Stimulated activated CD4-positive, alpha-beta T cell treated with anti-CD3 and anti-CD28 coated beads, Interleukin-1b, Interleukin-23, amount 100 ng/mL, for 48 hours (primary cell): ENCODE results near the gene LRMDA.
"Not testable (repeated sequence)": the region's sequence is repeated elsewhere in the genome, so short reads cannot be mapped to it uniquely, and the experiment has no call there.

Source experiments
- DNase-seq: peaks from one replicate; pipeline ENCODE4 v3.0.0-alpha.2; 2020

Gene LRMDA

GRCh38 chr10:76492678-76493472 lies 1061.5 kb downstream of the LRMDA start:
- DNase-seq = no peak

DNA sequence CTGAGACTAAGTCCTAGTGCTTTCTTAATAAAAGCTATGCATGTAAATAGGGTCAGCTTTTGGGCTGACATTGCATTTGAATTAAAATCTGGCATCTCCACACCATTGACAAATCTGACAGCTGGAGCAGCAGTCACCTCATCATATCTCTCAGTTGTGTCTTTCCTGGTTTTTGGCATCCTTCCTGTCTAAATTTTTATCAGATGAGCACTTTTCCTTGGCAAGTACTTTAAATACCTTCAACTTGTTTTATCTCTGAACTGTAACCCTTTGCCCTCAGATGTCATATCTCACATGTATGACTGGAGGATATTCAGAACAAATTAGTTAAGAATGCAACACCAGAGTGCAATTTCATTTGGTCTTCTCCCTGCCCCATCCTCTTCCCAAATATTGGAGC lies 1066.2 kb downstream of the LRMDA start:
- no peak for DNase-seq

DNA sequence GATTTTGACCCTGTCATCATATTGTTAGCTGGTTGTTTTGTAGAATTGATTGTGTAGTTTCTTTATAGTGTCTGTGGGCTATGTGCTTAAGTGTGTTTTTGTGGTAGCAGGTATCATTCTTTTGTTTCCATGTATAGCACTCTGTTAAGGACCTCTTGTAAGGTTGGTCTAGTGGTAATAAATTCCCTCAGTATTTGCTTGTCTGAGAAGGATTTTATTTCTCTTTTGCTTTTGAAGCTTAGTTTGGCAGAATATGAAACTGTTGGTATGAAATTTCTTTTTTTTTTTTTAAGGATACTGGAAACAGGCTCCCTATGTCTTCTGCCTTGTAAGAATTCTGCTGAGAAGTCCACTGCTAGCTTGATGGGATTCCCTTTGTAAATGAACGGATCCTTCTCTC lies 1073.4 kb downstream of the LRMDA start:
- DNase-seq = no peak

GRCh38 chr10:76509446-76509845 lies 1078.0 kb downstream of the LRMDA start:
- no peak for DNase-seq

DNA sequence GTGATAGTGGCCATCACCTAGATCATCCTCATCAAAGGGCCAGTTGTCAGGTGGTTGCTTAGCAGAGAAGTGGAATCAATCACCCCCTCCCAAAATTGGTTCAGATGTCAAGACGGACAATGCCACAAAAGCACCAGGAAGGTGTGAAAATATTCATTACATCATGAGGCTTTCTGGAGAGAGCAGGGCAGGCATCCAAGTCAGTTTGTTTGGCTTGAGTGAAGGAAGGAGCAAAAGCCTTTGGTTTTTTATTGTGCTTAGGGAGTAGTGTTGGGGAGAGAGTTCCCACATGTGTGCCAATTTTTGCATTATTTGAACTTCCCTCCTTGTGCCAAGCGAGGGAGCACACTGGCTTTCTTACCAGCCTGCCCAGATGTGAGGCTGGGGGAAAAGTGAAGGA lies 1082.9 kb downstream of the LRMDA start:
- DNase-seq = no peak

GRCh38 chr10:76514869-76515268 lies 1083.4 kb downstream of the LRMDA start:
- no peak for DNase-seq

DNA sequence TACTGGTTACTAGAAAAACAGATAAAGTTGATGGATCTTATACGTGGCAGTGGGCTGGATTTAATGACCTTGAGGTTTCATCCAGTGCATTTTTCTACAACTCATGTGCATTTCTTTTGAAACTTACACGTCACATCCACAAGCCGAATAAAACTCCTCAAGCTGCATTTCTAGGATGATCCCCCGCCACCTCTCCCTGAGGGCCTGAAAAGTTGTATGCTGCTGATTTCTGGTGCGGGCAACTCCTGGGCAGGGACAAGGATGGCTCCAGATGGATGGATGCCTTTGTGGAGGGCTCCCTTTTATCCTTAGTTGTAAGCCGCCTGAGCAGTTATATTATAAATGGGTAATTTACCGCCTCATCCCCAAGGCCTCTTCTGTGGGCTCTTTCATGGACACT lies 1091.1 kb downstream of the LRMDA start:
- no peak for DNase-seq

DNA sequence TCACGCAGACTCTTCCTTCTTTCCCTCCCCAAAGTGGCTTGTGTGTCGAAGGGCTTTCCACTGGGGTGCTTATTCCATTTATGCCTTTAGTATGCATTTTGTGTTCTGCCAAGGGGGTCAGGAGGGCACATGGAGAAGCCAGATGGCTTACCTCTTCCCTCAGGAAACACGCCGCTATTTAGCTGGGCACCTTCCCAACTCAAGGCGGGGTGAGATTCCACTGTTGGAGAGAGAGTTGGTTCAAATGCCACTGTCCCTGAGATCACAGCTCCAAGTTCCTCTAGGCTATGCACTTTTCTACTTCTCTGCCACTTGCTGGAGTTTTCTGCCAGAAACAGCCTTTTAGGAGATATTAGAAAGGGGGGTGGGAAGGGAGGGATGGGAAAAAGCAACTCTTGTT lies 1091.8 kb downstream of the LRMDA start:
- DNase-seq = no peak

DNA sequence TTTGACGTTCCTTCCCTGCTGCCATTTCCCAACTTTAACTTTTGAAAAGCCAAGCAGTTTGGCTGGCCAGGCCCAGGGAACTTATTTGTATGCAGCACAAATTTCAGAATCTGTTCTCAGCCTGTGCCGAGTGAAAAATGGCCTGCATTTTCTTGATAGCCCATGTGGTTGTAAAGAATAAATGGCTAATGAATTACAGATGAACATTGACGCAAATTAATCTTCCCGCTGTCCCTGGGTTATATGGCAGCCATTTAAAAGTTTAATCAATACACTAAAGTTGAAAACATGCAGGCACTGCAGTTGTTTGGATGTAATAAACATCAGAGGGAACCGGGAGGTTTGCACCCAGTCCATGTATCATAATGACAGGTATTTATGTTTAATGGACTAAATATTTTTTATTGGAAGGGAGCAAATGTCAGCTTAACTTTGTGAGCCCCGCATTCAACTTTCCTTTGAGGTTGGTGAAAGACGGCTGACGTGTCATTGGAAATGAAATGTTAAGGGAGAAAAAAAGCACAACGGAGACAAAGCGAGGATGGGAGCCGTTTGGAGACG lies 1092.4 kb downstream of the LRMDA start:
- DNase-seq = no peak

DNA sequence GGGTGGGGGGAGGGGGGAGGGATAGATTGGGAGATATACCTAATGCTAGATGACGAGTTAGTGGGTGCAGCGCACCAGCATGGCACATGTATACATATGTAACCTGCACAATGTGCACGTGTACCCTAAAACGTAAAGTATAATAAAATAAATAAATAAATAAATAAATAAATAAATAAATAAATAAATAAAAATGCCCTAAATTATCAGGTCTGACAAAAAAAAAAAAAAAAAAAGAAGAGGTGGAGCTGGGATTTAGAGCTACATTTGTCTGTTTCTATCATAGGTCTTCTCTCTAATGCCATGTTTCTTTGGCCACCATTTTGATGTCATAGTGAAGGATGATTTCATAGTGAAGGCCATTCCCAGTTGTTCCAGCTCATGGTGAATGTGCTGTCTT lies 1095.4 kb downstream of the LRMDA start:
- not testable (repeated sequence) for DNase-seq

DNA sequence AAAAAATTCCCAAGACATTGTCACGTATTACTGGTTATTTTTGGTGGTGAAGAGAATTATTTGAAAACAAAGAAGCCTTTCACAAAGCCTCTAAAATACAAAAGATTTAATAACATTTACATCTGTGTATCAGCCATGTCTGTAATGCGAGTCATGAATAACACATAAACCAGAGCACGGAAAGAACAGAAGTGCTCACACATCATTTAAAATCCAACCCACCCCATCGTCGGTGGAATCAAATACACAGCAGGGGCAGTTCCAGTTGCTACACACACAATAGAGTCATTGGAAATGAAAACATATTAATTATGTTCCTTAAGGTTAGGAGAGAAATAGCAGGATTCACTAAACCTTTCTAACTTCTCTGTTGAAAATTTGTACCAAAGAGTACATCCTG lies 1108.9 kb downstream of the LRMDA start:
- DNase-seq = no peak

DNA sequence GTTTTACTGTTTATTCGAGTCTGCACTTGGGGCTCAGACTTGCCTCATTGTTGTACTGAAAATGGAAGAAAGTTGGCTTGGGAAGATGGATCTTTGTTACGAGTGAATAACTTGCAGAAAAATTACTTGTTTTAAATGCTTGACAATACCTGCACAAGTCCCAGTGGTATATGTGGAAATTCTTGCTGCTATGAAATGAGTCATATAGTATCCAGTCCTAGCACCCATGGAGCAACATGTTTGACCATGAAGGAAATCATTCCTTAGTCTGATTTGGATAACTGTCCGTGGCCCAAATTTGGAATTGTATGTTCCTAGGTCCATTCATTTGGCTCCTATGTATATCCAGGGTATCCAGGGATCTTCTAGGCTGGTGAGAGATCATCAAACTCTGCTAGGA lies 1109.4 kb downstream of the LRMDA start:
- DNase-seq = no peak

- no peak for DNase-seq
Measured at GRCh38 chr10:76541852-76542251, 1110.4 kb downstream of the LRMDA start.

- no peak for DNase-seq
Measured at GRCh38 chr10:76542307-76542930, 1111.0 kb downstream of the LRMDA start.

- DNase-seq = no peak
Measured at GRCh38 chr10:76543655-76544054, 1112.2 kb downstream of the LRMDA start.

DNA sequence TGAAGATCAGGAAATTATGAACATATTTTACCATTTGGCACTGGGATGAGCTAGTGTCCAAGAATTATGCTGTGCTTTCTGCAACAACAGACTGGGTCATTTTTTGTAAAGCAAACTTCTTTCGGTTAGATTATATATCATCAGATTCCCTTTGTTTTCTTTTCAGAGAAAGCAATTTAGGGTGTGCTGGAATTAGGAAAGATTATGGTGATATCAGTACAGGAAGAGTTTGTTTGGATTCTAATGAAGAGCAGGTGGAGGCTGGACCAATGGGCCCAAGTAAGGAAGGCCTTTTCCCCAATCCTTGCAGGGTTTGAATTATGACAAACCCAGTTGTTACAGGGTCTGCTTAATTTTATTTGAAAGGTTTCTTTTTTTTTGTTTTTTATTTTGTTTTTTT lies 1113.4 kb downstream of the LRMDA start:
- no peak for DNase-seq

GRCh38 chr10:76546411-76546810 lies 1115.0 kb downstream of the LRMDA start:
- DNase-seq = no peak

DNA sequence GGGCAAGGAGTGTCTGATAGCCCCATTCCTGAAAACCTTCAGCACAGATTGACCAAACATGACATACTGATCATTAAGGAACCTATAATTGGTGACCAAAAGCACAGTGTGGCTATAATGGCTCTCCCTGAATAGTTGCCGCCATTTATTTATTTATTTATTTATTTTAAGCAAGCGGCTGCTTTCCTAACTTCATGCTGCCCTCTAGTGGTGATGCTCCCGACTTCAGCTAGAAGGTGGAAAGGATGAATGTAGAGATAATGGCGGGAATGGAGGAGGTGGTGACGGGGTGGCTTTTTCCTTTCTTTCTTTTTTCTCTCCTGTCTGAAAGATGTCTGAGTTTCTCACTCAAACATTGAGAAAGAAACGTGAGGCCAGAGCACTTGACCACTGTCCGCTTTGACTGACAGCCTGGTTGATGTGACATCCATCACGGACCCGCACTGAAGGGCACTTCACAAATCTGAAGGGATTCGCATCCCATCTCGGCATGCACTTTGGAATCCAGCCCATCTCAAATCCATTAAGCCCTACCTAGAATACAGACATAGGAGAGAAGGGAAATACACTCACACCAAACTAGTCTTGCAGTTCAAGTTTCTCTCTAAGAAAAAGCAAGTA lies 1116.0 kb downstream of the LRMDA start:
- DNase-seq = peak; percentile 59

DNA sequence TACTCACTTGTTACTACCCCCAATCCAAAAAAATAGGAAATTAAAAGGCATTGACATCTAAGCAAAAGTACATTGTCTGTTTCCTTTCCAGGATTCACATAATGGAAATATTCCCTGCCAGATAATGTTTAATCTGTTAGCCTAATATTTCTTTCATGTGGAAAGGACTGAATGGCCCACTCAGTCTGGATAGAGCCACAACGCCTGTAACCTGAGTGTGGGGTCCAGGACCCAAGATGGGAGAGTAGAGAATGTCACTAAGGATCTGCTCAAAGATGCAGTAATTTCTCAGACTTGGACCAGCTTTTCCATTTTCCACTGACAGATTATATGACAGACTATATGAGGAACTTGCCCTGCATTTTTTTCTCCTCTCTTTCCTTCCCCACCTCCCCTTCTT lies 1117.3 kb downstream of the LRMDA start:
- no peak for DNase-seq

GRCh38 chr10:76549171-76549570 lies 1117.7 kb downstream of the LRMDA start:
- no peak for DNase-seq

- no peak for DNase-seq
Measured at GRCh38 chr10:76550806-76551205, 1119.4 kb downstream of the LRMDA start.

GRCh38 chr10:76552091-76552873 lies 1120.9 kb downstream of the LRMDA start:
- DNase-seq = no peak
